HepG2 (cell line): Measurements from ENCODE around the gene GPS1. TPM values are rescaled to one million over a fixed set of nuclear protein-coding genes. Genes with fewer than 3 reads are reported as not detected.
A peak's percentile ranks its signal among the peaks of the same experiment; 100 is the strongest.

Experiments
- CREM ChIP-seq, 2 experiments: sonication (generic) in 1 of 2; formaldehyde crosslinking in 1 of 2; IDR thresholded peaks; 2 replicates each; pipeline versions ENCODE4 v1.4.0 to v1.6.1; 2016 to 2020; ENCODE audit warnings: antibody characterized with exemption in 1 of 2, mild to moderate bottlenecking in 1 of 2, missing genetic modification reagents in 1 of 2
- GTF3A ChIP-seq: sonication (generic); formaldehyde crosslinking; conservative IDR thresholded peaks from 2 replicates; pipeline ENCODE4 v1.4.0; 2020; ENCODE audit warnings: mild to moderate bottlenecking, missing genetic modification reagents
- GZF1 ChIP-seq: sonication (generic); formaldehyde crosslinking; IDR thresholded peaks from 2 replicates; pipeline ENCODE4 v1.5.1; 2020; ENCODE audit warnings: mild to moderate bottlenecking, missing genetic modification reagents
- IKZF1 ChIP-seq: fragments of 450-650 bp; IDR thresholded peaks from 2 replicates; pipeline ENCODE4 v1.7.1; 2016
- JUND ChIP-seq: sonication (generic); formaldehyde crosslinking; IDR thresholded peaks from 2 replicates; pipeline ENCODE4 v1.8.0; 2022; ENCODE audit warnings: mild to moderate bottlenecking, missing genetic modification reagents
- KDM5B ChIP-seq: sonication (generic); formaldehyde crosslinking; IDR thresholded peaks from 2 replicates; pipeline ENCODE4 v1.4.0; 2020; ENCODE audit warnings: missing genetic modification reagents, mild to moderate bottlenecking, borderline replicate concordance
- MXI1 ChIP-seq: IDR thresholded peaks from 3 replicates; pipeline ENCODE4 v1.6.1; 2012; ENCODE audit warnings: low read depth, low read length, inconsistent platforms, borderline replicate concordance
- NAIF1 ChIP-seq: sonication (generic); formaldehyde crosslinking; IDR thresholded peaks from 2 replicates; pipeline ENCODE4 v1.5.0; 2020; ENCODE audit warnings: mild to moderate bottlenecking, missing genetic modification reagents, borderline replicate concordance
- NRL ChIP-seq: sonication (generic); formaldehyde crosslinking; IDR thresholded peaks from 2 replicates; pipeline ENCODE4 v1.5.0; 2020; ENCODE audit warnings: missing genetic modification reagents, mild to moderate bottlenecking, moderate library complexity, borderline replicate concordance
- RBM22 ChIP-seq: fragments of 200-400 bp; formaldehyde crosslinking; optimal IDR thresholded peaks from 2 replicates; pipeline ENCODE3; 2017; ENCODE audit warnings: mild to moderate bottlenecking, low read length, moderate library complexity
- TP53 ChIP-seq: sonication (generic); formaldehyde crosslinking; conservative IDR thresholded peaks from 2 replicates; pipeline ENCODE4 v1.4.0; 2020; ENCODE audit warnings: missing genetic modification reagents
- ZNF333 ChIP-seq: sonication (generic); formaldehyde crosslinking; IDR thresholded peaks from 2 replicates; pipeline ENCODE4 v1.4.0; 2020; ENCODE audit warnings: mild to moderate bottlenecking, missing genetic modification reagents, borderline replicate concordance
- ZNF33B ChIP-seq: sonication (generic); formaldehyde crosslinking; IDR thresholded peaks from 2 replicates; pipeline ENCODE4 v1.5.1; 2020; ENCODE audit warnings: mild to moderate bottlenecking, missing genetic modification reagents
- ZNF446 ChIP-seq: sonication (generic); formaldehyde crosslinking; IDR thresholded peaks from 2 replicates; pipeline ENCODE4 v1.5.0; 2020; ENCODE audit warnings: mild to moderate bottlenecking, missing genetic modification reagents
- polyA plus RNA-seq, 8 experiments: library from polyadenylated mRNA; depleted of rRNA in 3 of 8; stranded (reverse) in 7 of 8; unstranded in 1 of 8; fragments of >200 nt; fragmentation: Illumina TruSeq in 4 of 8; extraction: Trizol in 4 of 8; gene quantifications; 2 replicates each; pipeline versions ENCODE4 v1.2.1 to v1.2.3, GENCODE V29; 2011 to 2016; ENCODE audit warnings: low read depth in 4 of 8, missing spikeins in 1 of 8, mixed read lengths in 1 of 8; ENCODE audit not compliant: insufficient read depth in 1 of 8
- total RNA-seq, 5 experiments: library from RNA; depleted of rRNA; stranded (reverse); fragments of >200 nt; fragmentation: Illumina TruSeq; extraction: Trizol; gene quantifications; 2 replicates each; pipeline ENCODE4 v1.2.3, GENCODE V29; 2016; ENCODE audit warnings: low read depth in 1 of 5
- TF ChIP-seq, protein P1 (sequence below): sonication (generic); formaldehyde crosslinking; IDR thresholded peaks from 2 replicates; pipeline ENCODE4 v1.8.0; 2023; ENCODE audit warnings: mild to moderate bottlenecking, missing genetic modification reagents
- TF ChIP-seq, protein P2 (sequence below), 2 experiments: fragments of 450-650 bp in 1 of 2; sonication (generic) in 1 of 2; formaldehyde crosslinking in 1 of 2; IDR thresholded peaks; 2 replicates each; pipeline versions ENCODE4 v1.6.1 to v1.8.0; 2016 to 2022; ENCODE audit warnings: antibody characterized with exemption in 1 of 2, mild to moderate bottlenecking in 1 of 2, missing genetic modification reagents in 1 of 2
- TF ChIP-seq, protein P3 (sequence below): sonication (generic); formaldehyde crosslinking; IDR thresholded peaks from 2 replicates; pipeline ENCODE4 v1.5.0; 2020; ENCODE audit warnings: mild to moderate bottlenecking, missing genetic modification reagents, borderline replicate concordance

The GPS1 gene
- total and polyA plus RNA-seq, 2 of the 13 experiments (the other 11 are each of a cell fraction or from before 2014, with no cell fraction given) = 124 to 128 TPM

DNA sequence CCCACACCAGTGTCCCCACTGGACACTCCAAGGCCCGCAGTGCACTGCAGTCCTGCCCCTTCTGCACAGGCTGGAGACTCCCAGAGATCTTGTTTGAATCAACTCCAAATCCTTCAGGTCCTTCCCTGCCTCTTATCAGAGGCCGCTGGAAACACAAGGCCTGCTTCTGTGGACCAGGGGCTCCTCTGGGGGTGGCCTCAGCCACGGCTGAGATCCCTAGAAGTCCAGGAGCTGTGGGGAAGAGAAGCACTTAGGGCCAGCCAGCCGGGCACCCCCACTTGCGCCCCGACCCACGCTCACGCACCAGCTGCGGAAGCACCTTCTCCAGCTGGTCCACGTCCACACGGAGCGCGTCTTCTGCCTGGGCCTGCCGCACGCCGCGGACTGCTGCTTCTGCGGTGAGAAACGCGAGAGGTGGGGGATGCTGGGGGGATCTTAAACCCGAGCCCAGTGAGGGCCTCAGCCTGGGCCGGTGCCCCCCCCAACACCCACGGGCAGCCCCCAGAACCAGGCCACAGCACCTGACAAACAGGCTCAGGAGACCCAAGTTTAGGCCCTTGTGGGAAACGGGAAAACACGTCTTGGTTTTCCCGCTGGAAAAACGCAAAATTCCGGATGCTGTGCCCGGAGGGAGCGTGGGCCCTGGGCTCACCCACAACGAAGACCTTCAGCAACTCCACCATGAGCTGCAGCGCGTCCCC, 32.6 kb upstream of the GPS1 start (continued):
- no peak for TF ChIP-seq MXI1
- TF ChIP-seq NAIF1 (CRISPR knock-in tag) = no peak
- no peak for TF ChIP-seq TP53 (CRISPR knock-in tag)
- TF ChIP-seq, protein P1, sequence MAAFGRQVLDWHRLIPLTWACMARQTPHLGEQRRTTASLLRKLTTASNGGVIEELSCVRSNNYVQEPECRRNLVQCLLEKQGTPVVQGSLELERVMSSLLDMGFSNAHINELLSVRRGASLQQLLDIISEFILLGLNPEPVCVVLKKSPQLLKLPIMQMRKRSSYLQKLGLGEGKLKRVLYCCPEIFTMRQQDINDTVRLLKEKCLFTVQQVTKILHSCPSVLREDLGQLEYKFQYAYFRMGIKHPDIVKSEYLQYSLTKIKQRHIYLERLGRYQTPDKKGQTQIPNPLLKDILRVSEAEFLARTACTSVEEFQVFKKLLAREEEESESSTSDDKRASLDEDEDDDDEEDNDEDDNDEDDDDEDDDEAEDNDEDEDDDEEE = no peak
- no peak for TF ChIP-seq KDM5B
- peak; percentile 53 for TF ChIP-seq ZNF333 (CRISPR knock-in tag)
- no peak for TF ChIP-seq IKZF1
- TF ChIP-seq, protein P2, sequence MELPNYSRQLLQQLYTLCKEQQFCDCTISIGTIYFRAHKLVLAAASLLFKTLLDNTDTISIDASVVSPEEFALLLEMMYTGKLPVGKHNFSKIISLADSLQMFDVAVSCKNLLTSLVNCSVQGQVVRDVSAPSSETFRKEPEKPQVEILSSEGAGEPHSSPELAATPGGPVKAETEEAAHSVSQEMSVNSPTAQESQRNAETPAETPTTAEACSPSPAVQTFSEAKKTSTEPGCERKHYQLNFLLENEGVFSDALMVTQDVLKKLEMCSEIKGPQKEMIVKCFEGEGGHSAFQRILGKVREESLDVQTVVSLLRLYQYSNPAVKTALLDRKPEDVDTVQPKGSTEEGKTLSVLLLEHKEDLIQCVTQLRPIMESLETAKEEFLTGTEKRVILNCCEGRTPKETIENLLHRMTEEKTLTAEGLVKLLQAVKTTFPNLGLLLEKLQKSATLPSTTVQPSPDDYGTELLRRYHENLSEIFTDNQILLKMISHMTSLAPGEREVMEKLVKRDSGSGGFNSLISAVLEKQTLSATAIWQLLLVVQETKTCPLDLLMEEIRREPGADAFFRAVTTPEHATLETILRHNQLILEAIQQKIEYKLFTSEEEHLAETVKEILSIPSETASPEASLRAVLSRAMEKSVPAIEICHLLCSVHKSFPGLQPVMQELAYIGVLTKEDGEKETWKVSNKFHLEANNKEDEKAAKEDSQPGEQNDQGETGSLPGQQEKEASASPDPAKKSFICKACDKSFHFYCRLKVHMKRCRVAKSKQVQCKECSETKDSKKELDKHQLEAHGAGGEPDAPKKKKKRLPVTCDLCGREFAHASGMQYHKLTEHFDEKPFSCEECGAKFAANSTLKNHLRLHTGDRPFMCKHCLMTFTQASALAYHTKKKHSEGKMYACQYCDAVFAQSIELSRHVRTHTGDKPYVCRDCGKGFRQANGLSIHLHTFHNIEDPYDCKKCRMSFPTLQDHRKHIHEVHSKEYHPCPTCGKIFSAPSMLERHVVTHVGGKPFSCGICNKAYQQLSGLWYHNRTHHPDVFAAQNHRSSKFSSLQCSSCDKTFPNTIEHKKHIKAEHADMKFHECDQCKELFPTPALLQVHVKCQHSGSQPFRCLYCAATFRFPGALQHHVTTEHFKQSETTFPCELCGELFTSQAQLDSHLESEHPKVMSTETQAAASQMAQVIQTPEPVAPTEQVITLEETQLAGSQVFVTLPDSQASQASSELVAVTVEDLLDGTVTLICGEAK (IDR thresholded peaks at IDR 0.05) = no peak
- TF ChIP-seq, protein P2 (CRISPR knock-in tag; IDR thresholded peaks at IDR 0.05) = peak; percentile 71; the same call in 1 of the 2 replicates
- TF ChIP-seq CREM (IDR thresholded peaks at IDR 0.05) = no peak
- TF ChIP-seq CREM (CRISPR knock-in tag; IDR thresholded peaks at IDR 0.05) = no peak
- no peak for TF ChIP-seq GZF1 (CRISPR knock-in tag)
- TF ChIP-seq, protein P3, sequence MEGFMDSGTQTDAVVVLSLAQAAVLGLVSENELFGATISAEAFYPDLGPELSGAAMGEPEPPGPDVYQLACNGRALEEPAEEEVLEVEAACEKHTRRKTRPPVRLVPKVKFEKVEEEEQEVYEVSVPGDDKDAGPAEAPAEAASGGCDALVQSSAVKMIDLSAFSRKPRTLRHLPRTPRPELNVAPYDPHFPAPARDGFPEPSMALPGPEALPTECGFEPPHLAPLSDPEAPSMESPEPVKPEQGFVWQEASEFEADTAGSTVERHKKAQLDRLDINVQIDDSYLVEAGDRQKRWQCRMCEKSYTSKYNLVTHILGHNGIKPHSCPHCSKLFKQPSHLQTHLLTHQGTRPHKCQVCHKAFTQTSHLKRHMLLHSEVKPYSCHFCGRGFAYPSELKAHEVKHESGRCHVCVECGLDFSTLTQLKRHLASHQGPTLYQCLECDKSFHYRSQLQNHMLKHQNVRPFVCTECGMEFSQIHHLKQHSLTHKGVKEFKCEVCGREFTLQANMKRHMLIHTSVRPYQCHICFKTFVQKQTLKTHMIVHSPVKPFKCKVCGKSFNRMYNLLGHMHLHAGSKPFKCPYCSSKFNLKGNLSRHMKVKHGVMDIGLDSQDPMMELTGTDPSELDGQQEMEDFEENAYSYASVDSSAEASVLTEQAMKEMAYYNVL (CRISPR knock-in tag) = 0 out of 2 replicates have a peak, but pooled peaks have one; percentile 35
- TF ChIP-seq JUND (CRISPR knock-in tag) = no peak
- TF ChIP-seq ZNF446 = no peak
- peak; percentile 66; the same call in 1 of the 2 replicates for TF ChIP-seq ZNF33B (CRISPR knock-in tag)
- TF ChIP-seq NRL (CRISPR knock-in tag) = 0 out of 2 replicates have a peak, but pooled peaks have one; percentile 25
- TF ChIP-seq GTF3A = no peak
- peak; percentile 4 for TF ChIP-seq RBM22
